ENCODE data around the gene NUBP2. TPM values are rescaled to one million over a fixed set of nuclear protein-coding genes. Genes with fewer than 3 reads are reported as not detected.

Gene NUBP2
- total RNA-seq, 3 donors from 2014 or later, result 61.6 to 82.6 (median 80.3) TPM

DNA sequence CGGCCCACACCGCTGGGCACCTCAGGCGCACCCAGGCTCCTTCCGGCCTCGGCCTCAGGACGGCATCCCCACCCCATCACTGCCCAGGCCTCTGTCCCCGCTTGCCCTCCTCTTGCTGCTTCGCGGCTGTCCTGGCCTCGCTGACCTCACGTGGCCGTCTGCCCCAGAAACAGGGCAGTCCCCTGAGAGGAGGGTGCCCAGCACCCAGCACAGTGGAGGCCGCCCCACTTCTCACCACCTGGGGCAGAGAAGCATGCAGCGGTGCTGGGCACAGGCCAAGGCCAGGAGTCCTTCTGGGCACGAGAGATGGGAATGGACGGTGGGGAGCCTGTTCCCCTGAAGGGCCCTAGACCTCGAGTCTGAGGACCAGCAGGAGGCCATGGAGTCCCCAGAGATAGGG is 35.0 kb downstream of the NUBP2 start:
- H3K36me3 ChIP-seq, result peaks cover 15% of the 10 kb centered on the region
- no peak for DNase-seq (ENCODE audit: low spot score in 2 of 2)
- H3K4me3 ChIP-seq, result no peak overlapping the region
- TF ChIP-seq POLR2AphosphoS5 (IDR thresholded peaks at IDR 0.05) (no peak), POLR2A (IDR thresholded peaks at IDR 0.05) (no peak)
- TF ChIP-seq, protein P1, sequence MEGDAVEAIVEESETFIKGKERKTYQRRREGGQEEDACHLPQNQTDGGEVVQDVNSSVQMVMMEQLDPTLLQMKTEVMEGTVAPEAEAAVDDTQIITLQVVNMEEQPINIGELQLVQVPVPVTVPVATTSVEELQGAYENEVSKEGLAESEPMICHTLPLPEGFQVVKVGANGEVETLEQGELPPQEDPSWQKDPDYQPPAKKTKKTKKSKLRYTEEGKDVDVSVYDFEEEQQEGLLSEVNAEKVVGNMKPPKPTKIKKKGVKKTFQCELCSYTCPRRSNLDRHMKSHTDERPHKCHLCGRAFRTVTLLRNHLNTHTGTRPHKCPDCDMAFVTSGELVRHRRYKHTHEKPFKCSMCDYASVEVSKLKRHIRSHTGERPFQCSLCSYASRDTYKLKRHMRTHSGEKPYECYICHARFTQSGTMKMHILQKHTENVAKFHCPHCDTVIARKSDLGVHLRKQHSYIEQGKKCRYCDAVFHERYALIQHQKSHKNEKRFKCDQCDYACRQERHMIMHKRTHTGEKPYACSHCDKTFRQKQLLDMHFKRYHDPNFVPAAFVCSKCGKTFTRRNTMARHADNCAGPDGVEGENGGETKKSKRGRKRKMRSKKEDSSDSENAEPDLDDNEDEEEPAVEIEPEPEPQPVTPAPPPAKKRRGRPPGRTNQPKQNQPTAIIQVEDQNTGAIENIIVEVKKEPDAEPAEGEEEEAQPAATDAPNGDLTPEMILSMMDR (IDR thresholded peaks at IDR 0.05), result no peak
- peaks cover 0 to 5% of the 10 kb centered on the region in 2 donors for H3K4me1 ChIP-seq
- intact Hi-C loops (cut with DNase I; ENCODE audit: low total_unique reads), result no loop called here
- no peaks in the 10 kb centered on the region for H3K27me3 ChIP-seq
- no peaks in the 10 kb centered on the region for H3K9me3 ChIP-seq
- H3K27ac ChIP-seq, result no peak overlapping the region

DNA sequence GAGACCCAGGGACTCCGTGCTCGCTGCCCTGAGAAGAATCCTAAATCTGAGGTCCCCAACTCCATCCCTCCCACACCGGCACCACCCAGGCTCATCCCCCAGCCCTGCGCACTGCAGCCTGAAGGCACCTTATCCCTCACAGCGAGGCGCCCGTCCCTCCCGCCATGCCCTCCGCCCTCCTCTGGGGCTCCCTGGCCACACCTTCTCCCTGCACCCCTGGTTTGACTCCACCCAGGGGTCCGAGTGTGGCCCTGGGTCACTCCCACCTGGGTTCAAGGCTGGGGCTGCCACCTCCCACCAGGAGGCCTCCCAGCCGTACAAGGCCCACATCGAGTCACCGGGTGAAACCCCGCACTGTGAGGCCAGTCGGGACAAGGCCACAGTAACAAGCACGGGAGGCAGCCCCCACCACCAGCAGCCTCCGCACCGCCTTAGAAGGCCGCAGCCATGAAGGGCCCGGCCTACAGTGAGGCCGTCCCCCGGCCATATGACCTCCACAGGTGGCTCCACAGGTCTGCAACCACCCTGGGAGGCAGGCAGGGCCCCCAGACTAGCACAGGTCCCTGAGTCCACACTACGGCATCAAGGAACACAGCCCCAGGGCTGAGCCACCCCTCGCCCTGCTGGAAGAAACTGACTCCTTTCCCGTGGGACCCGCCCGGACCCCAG is 35.6 kb downstream of the NUBP2 start:
- intact Hi-C loops (cut with DNase I; ENCODE audit: low total_unique reads), result no loop called here
- no peak for TF ChIP-seq POLR2A (IDR thresholded peaks at IDR 0.05)
- TF ChIP-seq, protein P1 (IDR thresholded peaks at IDR 0.05), result no peak
- no peak for TF ChIP-seq POLR2AphosphoS5 (IDR thresholded peaks at IDR 0.05)
- peaks cover 15% of the 10 kb centered on the region for H3K36me3 ChIP-seq
- H3K4me3 ChIP-seq, result no peak overlapping the region
- H3K27ac ChIP-seq, result no peak overlapping the region
- no peaks in the 10 kb centered on the region for H3K27me3 ChIP-seq
- no peaks in the 10 kb centered on the region for H3K9me3 ChIP-seq
- DNase-seq (ENCODE audit: low spot score in 2 of 2), result no peak
- no peaks in the 10 kb centered on the region for H3K4me1 ChIP-seq

DNA sequence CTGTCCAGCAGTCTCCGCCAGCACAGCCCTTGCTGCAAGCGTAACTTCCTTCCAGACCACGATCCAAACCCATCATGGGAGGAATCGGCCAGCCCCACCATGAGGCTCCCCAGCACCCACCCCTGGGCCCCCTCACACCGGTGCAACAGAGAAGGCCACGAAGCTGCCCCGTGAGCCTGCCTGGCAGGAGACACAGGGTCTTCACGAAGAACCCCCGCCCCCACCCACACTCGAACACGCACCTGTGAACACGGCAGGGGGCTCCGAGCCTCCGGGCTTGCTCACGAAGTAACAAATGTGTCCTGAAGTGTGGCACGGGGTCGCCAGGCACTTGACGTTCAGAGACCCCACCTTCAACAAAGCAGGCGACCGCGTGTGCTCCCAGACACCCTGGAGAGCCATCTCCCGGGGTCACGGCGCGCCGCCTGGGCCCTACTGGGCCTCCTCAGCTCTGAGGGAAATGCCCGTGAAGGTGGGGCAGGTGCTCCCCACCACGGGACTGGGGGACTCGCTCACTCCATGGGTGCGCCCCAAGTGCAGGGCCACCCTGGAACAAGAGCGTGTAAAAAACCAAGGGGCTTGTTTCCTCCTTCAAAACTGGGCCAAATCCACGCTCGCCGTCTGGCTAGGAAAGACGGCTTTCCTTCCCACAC is 36.2 kb downstream of the NUBP2 start:
- intact Hi-C loops (cut with DNase I; ENCODE audit: low total_unique reads), result no loop called here
- H3K4me3 ChIP-seq, result no peak overlapping the region
- no peak for TF ChIP-seq POLR2A (IDR thresholded peaks at IDR 0.05)
- TF ChIP-seq, protein P1 (IDR thresholded peaks at IDR 0.05), result no peak
- no peak for TF ChIP-seq POLR2AphosphoS5 (IDR thresholded peaks at IDR 0.05)

DNA sequence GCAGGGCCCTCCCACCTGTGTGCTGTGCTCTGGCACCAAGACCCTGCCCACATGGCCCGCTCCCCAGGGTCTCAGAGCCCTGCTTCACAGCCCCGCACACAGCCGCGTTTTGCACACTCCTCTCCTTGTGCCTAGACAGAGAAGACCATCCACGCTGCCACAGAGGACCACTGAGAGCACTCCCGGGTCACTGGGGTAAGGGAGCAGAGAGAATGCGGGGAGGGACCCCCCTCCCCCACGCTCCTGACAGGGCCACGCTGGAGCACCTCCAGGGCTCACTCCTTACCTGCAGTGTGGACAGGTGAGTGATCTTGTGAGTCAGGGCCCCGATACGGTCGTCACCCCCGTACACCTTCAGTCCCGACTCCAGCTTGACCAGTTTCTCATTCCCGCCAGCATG is 36.9 kb downstream of the NUBP2 start:
- intact Hi-C loops (cut with DNase I; ENCODE audit: low total_unique reads), result no loop called here
- TF ChIP-seq POLR2AphosphoS5 (IDR thresholded peaks at IDR 0.05), result no peak
- TF ChIP-seq, protein P1 (IDR thresholded peaks at IDR 0.05), result no peak
- TF ChIP-seq POLR2A (IDR thresholded peaks at IDR 0.05), result no peak
- DNase-seq (ENCODE audit: low spot score in 2 of 2), result no peak
- H3K36me3 ChIP-seq, result peaks cover 15% of the 10 kb centered on the region
- no peak overlapping the region for H3K4me3 ChIP-seq
- H3K27me3 ChIP-seq, result no peaks in the 10 kb centered on the region
- no peak overlapping the region for H3K27ac ChIP-seq
- H3K9me3 ChIP-seq, result no peaks in the 10 kb centered on the region
- H3K4me1 ChIP-seq, result no peaks in the 10 kb centered on the region

More for the DNA sequence above, 36.2 kb downstream of the NUBP2 start:
- H3K27me3 ChIP-seq, result no peaks in the 10 kb centered on the region
- no peaks in the 10 kb centered on the region for H3K9me3 ChIP-seq
- DNase-seq (ENCODE audit: low spot score in 2 of 2), result no peak
- peaks cover 15% of the 10 kb centered on the region for H3K36me3 ChIP-seq
- H3K27ac ChIP-seq, result no peak overlapping the region
- no peaks in the 10 kb centered on the region for H3K4me1 ChIP-seq

Measured in breast epithelium (tissue), 4 donors.